Adrenal gland (tissue), 5 donors: ENCODE measurements around the gene ANKRD11.

Source experiments
- POLR2A ChIP-seq, 2 donors: fragments of 450-650 bp; IDR thresholded peaks; one replicate each; pipeline ENCODE4 v1.6.1; 2017; ENCODE audit warnings: antibody characterized with exemption in 2 of 2, mild to moderate bottlenecking in 2 of 2, moderate library complexity in 1 of 2
- TF ChIP-seq, protein P1 (sequence below), 6 experiments: fragments of 450-650 bp in 4 of 6; fragments of 200-600 bp in 2 of 6; sonication (generic) in 1 of 6; IDR thresholded peaks; 1 replicate in 5 of 6; 2 replicates in 1 of 6; pipeline versions ENCODE4 v1.5.1 to v1.8.0; 2016 to 2021; ENCODE audit warnings: antibody characterized with exemption in 6 of 6, mild to moderate bottlenecking in 2 of 6, moderate library complexity in 1 of 6
- donor health status: DM: no; HTN: no; CAD: no.

DNA sequence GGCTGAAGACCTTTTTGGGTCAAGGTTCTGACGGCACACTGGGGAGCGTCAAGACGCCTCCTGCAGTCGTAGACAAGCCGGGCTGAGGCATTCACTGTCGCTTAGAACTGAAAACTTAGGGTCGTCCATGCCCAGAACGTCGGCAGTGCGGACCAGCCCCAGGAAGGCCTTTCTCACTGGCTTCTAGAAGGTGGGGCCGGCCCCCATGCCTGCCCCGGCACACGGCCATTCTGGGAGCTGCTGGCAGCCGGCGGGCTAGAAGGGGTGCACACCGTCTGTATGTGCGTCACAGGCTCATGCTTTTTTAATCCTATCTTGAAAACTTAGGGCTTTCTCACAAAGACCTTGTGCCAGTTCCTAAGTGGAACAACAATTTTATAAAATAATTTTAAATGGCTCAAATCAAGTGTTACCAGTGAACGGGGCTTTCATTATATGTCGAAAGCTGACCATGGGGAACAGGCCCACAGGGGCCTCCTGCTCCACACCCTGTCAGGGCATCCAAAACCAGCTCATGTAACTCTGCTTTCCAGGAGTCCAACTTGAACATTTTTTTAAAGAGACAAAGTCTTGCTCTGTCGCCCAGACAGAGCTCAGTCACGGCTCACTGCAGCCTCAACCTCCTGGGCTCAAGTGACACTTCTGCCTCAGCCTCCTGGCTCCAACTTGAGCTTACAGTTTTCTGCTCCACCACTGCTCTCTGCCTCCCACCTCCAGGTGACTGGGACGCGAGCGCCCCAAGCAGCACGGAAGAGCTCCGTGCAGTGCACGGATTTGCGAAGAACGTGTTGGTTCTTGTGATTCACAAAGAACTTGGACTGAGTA, 111.2 kb downstream of the ANKRD11 start:
- TF ChIP-seq, protein P1, sequence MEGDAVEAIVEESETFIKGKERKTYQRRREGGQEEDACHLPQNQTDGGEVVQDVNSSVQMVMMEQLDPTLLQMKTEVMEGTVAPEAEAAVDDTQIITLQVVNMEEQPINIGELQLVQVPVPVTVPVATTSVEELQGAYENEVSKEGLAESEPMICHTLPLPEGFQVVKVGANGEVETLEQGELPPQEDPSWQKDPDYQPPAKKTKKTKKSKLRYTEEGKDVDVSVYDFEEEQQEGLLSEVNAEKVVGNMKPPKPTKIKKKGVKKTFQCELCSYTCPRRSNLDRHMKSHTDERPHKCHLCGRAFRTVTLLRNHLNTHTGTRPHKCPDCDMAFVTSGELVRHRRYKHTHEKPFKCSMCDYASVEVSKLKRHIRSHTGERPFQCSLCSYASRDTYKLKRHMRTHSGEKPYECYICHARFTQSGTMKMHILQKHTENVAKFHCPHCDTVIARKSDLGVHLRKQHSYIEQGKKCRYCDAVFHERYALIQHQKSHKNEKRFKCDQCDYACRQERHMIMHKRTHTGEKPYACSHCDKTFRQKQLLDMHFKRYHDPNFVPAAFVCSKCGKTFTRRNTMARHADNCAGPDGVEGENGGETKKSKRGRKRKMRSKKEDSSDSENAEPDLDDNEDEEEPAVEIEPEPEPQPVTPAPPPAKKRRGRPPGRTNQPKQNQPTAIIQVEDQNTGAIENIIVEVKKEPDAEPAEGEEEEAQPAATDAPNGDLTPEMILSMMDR (IDR thresholded peaks at IDR 0.05) = no peak
- peak in 1 of 2 donors; percentile 31 for TF ChIP-seq POLR2A (IDR thresholded peaks at IDR 0.05)
